ENCODE measurements around the gene MVD. TPM values are rescaled to one million over a fixed set of nuclear protein-coding genes. Genes with fewer than 3 reads are reported as not detected.
"Not testable (repeated sequence)": the region's sequence is repeated elsewhere in the genome, so short reads cannot be mapped to it uniquely, and the experiment has no call there.

MVD gene
- total RNA-seq, 5 donors from 2014 or later (not counting 1 experiment from before 2014, with no cell fraction given), result 52.3 to 81.4 (median 63.4) TPM

DNA sequence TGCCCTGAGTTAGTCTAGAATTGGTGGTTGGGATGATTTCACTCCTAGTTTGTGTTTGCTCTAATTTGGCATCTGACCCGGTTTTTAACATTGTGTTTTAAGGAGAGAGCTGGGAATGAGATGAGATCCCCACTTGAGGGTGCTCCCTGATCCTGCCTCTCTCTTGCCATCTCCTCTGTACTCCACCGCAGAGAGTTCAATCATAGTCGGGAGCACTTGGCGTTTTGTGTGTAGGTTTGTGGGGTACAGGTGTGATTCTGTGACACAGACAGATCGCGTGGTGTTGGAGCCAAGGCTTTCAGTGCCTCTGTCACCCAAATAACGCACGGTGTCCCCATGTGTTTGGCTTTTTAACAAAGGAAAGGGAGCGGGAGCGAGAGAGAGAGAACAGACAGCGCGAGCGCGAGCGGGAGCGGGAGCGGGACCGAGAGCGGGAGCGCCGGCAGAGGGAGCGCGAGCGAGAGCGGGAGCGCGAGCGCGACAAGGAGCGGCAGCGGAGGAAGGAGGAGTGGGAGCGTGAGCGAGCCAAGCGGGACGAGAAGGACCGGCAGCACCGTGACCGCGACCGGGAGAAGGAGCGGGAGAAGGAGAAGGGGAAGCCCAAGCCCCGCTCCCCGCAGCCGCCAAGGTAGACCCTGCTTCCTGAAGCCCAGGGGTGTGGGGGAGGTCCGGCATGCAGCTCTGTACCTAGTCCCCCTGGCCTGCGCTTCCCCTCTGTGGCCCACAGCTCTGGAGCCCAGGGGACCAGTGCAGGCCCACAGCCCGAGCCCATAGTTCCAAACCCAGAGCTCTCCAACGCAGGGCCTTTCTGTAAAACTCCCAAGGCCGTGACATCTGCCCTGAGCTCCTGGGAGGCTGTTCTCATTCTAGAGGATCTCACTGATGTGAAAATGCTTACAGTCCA is 51.7 kb downstream of the MVD start:
- ATAC-seq (replicated peaks in 1 of 4) (no peak), DNase-seq (no peak)
- Histone ChIP-seq H3K4me1 (ENCODE audit: control insufficient read depth in 1 of 2, extremely low read depth in 1 of 2, insufficient read depth in 2 of 2, low read length in 2 of 2) (no peaks in the 10 kb centered on the region), H3K9me3 (no peaks in the 10 kb centered on the region), H3K36me3 (ENCODE audit: control insufficient read depth in 2 of 2, extremely low read depth in 1 of 2, insufficient read depth in 1 of 2, low read length in 1 of 2) (peaks cover 19 to 71% of the 10 kb centered on the region in 2 donors), H3K27me3 (replicated peaks in 1 of 2; ENCODE audit: control insufficient read depth in 2 of 2, extremely low read depth in 1 of 2, insufficient read depth in 2 of 2, low read length in 1 of 2) (no peaks in the 10 kb centered on the region), H3K27ac (ENCODE audit: low read length) (no peak overlapping the region), H3K4me3 (ENCODE audit: control insufficient read depth in 1 of 2, extremely low read depth in 1 of 2, low read length in 1 of 2) (no peak overlapping the region)
- no peak overlapping the region for H3K27ac Mint-ChIP-seq
- peaks cover 14 to 15% (median 14%) of the 10 kb centered on the region in 3 donors for H3K4me1 Mint-ChIP-seq
- ChIA-PET CTCF (no interaction called here), POLR2A (no interaction called here)
- no peaks in the 10 kb centered on the region for H3K9me3 Mint-ChIP-seq
- peaks cover 35% of the 10 kb centered on the region for H3K36me3 Mint-ChIP-seq
- 97% methylated on average over 47 of the region's 49 CpGs for WGBS (ENCODE audit: insufficient coverage)
- no peaks in the 10 kb centered on the region for H3K27me3 Mint-ChIP-seq
- H3K4me3 Mint-ChIP-seq, result no peak overlapping the region

- H3K27me3 Mint-ChIP-seq, result no peaks in the 10 kb centered on the region
- peaks cover 11% of the 10 kb centered on the region in 3 donors for H3K4me1 Mint-ChIP-seq
- Histone ChIP-seq H3K36me3 (ENCODE audit: control insufficient read depth in 2 of 2, extremely low read depth in 1 of 2, insufficient read depth in 1 of 2, low read length in 1 of 2) (peaks cover 19 to 76% of the 10 kb centered on the region in 2 donors), H3K27me3 (replicated peaks in 1 of 2; ENCODE audit: control insufficient read depth in 2 of 2, extremely low read depth in 1 of 2, insufficient read depth in 2 of 2, low read length in 1 of 2) (no peaks in the 10 kb centered on the region), H3K4me1 (ENCODE audit: control insufficient read depth in 1 of 2, extremely low read depth in 1 of 2, insufficient read depth in 2 of 2, low read length in 2 of 2) (no peaks in the 10 kb centered on the region), H3K27ac (ENCODE audit: low read length) (no peak overlapping the region), H3K4me3 (ENCODE audit: control insufficient read depth in 1 of 2, extremely low read depth in 1 of 2, low read length in 1 of 2) (no peak overlapping the region), H3K9me3 (no peaks in the 10 kb centered on the region)
- DNase-seq, result no peak
- POLR2A ChIA-PET, result no interaction called here
- ATAC-seq (replicated peaks in 1 of 4), result no peak
- H3K36me3 Mint-ChIP-seq, result peaks cover 35% of the 10 kb centered on the region
- H3K4me3 Mint-ChIP-seq, result no peak overlapping the region
- no peak overlapping the region for H3K27ac Mint-ChIP-seq
- no peaks in the 10 kb centered on the region for H3K9me3 Mint-ChIP-seq
- CTCF ChIA-PET, result interaction anchor here in 1 of 2 donors (1.1 kb wide), 1 partner anchor 9 kb away, joined by 3 read pairs; no protein-coding TSS in a partner anchor
- 96% methylated on average over 6 of the region's 6 CpGs for WGBS (ENCODE audit: insufficient coverage)
These were observed 52.8 kb downstream of the MVD start for GRCh38 chr16:88610080-88610479.

GRCh38 chr16:88609426-88609825 is 53.5 kb downstream of the MVD start:
- ATAC-seq (replicated peaks in 1 of 4); H3K4me1 ChIP-seq (ENCODE audit: control insufficient read depth in 1 of 2, extremely low read depth in 1 of 2, insufficient read depth in 2 of 2, low read length in 2 of 2); H3K9me3 ChIP-seq; H3K27me3 ChIP-seq (replicated peaks in 1 of 2; ENCODE audit: control insufficient read depth in 2 of 2, extremely low read depth in 1 of 2, insufficient read depth in 2 of 2, low read length in 1 of 2); H3K4me3 ChIP-seq (ENCODE audit: control insufficient read depth in 1 of 2, extremely low read depth in 1 of 2, low read length in 1 of 2); H3K27me3 Mint-ChIP-seq; H3K27ac ChIP-seq (ENCODE audit: low read length); H3K4me3 Mint-ChIP-seq; H3K27ac Mint-ChIP-seq; H3K9me3 Mint-ChIP-seq; DNase-seq; POLR2A ChIA-PET: not testable (repeated sequence)
- H3K36me3 Mint-ChIP-seq, result peaks cover 32% of the 10 kb centered on the region
- WGBS (ENCODE audit: insufficient coverage), result 94% methylated on average over 3 of the region's 8 CpGs
- H3K4me1 Mint-ChIP-seq, result peaks cover 11% of the 10 kb centered on the region in 3 donors
- peaks cover 19 to 78% of the 10 kb centered on the region in 2 donors for H3K36me3 ChIP-seq (ENCODE audit: control insufficient read depth in 2 of 2, extremely low read depth in 1 of 2, insufficient read depth in 1 of 2, low read length in 1 of 2)
- CTCF ChIA-PET, result interaction anchor here in 1 of 2 donors (1.1 kb wide), 1 partner anchor 10 kb away, joined by 3 read pairs; no protein-coding TSS in a partner anchor

- Histone ChIP-seq H3K9me3 (no peaks in the 10 kb centered on the region), H3K4me1 (ENCODE audit: control insufficient read depth in 1 of 2, extremely low read depth in 1 of 2, insufficient read depth in 2 of 2, low read length in 2 of 2) (no peaks in the 10 kb centered on the region), H3K27ac (ENCODE audit: low read length) (no peak overlapping the region), H3K27me3 (replicated peaks in 1 of 2; ENCODE audit: control insufficient read depth in 2 of 2, extremely low read depth in 1 of 2, insufficient read depth in 2 of 2, low read length in 1 of 2) (no peaks in the 10 kb centered on the region), H3K4me3 (ENCODE audit: control insufficient read depth in 1 of 2, extremely low read depth in 1 of 2, low read length in 1 of 2) (no peak overlapping the region), H3K36me3 (ENCODE audit: control insufficient read depth in 2 of 2, extremely low read depth in 1 of 2, insufficient read depth in 1 of 2, low read length in 1 of 2) (peaks cover 19 to 69% of the 10 kb centered on the region in 2 donors)
- ChIA-PET CTCF (no interaction called here), POLR2A (interaction anchor here in 1 of 2 donors (0.7 kb wide), 1 partner anchor 41 kb away, joined by 4 read pairs; no protein-coding TSS in a partner anchor)
- no peak for ATAC-seq (replicated peaks in 1 of 4)
- H3K36me3 Mint-ChIP-seq, result peaks cover 26% of the 10 kb centered on the region
- DNase-seq, result no peak
- H3K4me3 Mint-ChIP-seq, result no peak overlapping the region
- peaks cover 4 to 7% (median 5%) of the 10 kb centered on the region in 3 donors for H3K4me1 Mint-ChIP-seq
- no peaks in the 10 kb centered on the region for H3K9me3 Mint-ChIP-seq
- WGBS (ENCODE audit: insufficient coverage), result no CpG with 5 or more reads among the region's 6 CpGs
- H3K27ac Mint-ChIP-seq, result no peak overlapping the region
- H3K27me3 Mint-ChIP-seq, result no peaks in the 10 kb centered on the region
These were observed 54.8 kb downstream of the MVD start for GRCh38 chr16:88608076-88608475.

DNA sequence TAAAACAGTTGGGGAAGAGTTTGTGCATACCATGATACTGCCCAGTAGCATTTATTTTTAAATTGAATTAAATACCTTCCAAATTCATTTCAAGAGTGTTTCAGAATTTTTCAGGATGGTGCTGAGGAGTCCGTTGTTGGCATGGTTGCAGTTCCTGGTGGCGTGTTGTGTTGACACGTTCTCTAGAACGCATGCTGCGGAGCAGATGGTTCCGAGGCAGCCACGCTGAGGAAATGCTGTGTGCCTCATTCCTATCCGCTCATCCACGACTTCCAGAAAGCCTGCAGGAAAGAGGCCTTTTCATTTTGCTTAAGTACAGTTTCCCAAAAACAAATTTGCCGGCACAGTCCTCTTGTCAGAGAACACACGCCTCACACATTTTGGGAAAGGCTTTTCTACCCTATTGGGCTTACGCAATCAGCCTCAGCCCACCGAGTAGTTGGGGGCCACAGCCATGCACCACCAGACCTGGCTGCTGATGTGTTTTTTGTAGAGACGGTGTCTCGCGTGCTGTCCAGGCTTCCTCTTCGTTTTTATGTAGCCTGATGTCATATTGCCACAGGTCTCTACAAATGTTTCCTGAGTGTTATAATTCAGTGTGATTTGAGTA is 56.6 kb downstream of the MVD start:
- 92% methylated on average over 17 of the region's 17 CpGs for WGBS (ENCODE audit: insufficient coverage)
- peaks cover 27% of the 10 kb centered on the region for H3K36me3 Mint-ChIP-seq

GRCh38 chr16:88605186-88606147 is 57.4 kb downstream of the MVD start:
- Mint-ChIP-seq H3K9me3 (no peaks in the 10 kb centered on the region), H3K4me3 (no peak overlapping the region), H3K36me3 (peaks cover 30% of the 10 kb centered on the region), H3K4me1 (peaks cover 2 to 4% (median 4%) of the 10 kb centered on the region in 3 donors), H3K27ac (no peak overlapping the region), H3K27me3 (no peaks in the 10 kb centered on the region)
- no peaks in the 10 kb centered on the region for H3K9me3 ChIP-seq
- no peaks in the 10 kb centered on the region for H3K27me3 ChIP-seq (replicated peaks in 1 of 2; ENCODE audit: control insufficient read depth in 2 of 2, extremely low read depth in 1 of 2, insufficient read depth in 2 of 2, low read length in 1 of 2)
- ChIA-PET CTCF (no interaction called here), POLR2A (no interaction called here)
- H3K4me1 ChIP-seq (ENCODE audit: control insufficient read depth in 1 of 2, extremely low read depth in 1 of 2, insufficient read depth in 2 of 2, low read length in 2 of 2), result no peaks in the 10 kb centered on the region
- H3K36me3 ChIP-seq (ENCODE audit: control insufficient read depth in 2 of 2, extremely low read depth in 1 of 2, insufficient read depth in 1 of 2, low read length in 1 of 2), result peaks cover 20 to 69% of the 10 kb centered on the region in 2 donors
- no peak overlapping the region for H3K4me3 ChIP-seq (ENCODE audit: control insufficient read depth in 1 of 2, extremely low read depth in 1 of 2, low read length in 1 of 2)
- WGBS (ENCODE audit: insufficient coverage), result 95% methylated on average over 6 of the region's 20 CpGs
- ATAC-seq (replicated peaks in 1 of 4) (no peak), DNase-seq (no peak)
- no peak overlapping the region for H3K27ac ChIP-seq (ENCODE audit: low read length)

More for the DNA sequence above, 56.6 kb downstream of the MVD start:
- Histone ChIP-seq H3K4me1 (ENCODE audit: control insufficient read depth in 1 of 2, extremely low read depth in 1 of 2, insufficient read depth in 2 of 2, low read length in 2 of 2) (no peaks in the 10 kb centered on the region), H3K36me3 (ENCODE audit: control insufficient read depth in 2 of 2, extremely low read depth in 1 of 2, insufficient read depth in 1 of 2, low read length in 1 of 2) (peaks cover 19 to 68% of the 10 kb centered on the region in 2 donors), H3K4me3 (ENCODE audit: control insufficient read depth in 1 of 2, extremely low read depth in 1 of 2, low read length in 1 of 2) (no peak overlapping the region), H3K27ac (ENCODE audit: low read length) (no peak overlapping the region), H3K9me3 (no peaks in the 10 kb centered on the region), H3K27me3 (replicated peaks in 1 of 2; ENCODE audit: control insufficient read depth in 2 of 2, extremely low read depth in 1 of 2, insufficient read depth in 2 of 2, low read length in 1 of 2) (no peaks in the 10 kb centered on the region)
- no peak overlapping the region for H3K4me3 Mint-ChIP-seq
- H3K27me3 Mint-ChIP-seq, result no peaks in the 10 kb centered on the region
- H3K27ac Mint-ChIP-seq, result no peak overlapping the region
- H3K4me1 Mint-ChIP-seq, result peaks cover 2 to 8% (median 4%) of the 10 kb centered on the region in 3 donors
- POLR2A ChIA-PET, result no interaction called here
- CTCF ChIA-PET, result no interaction called here
- DNase-seq, result no peak
- no peaks in the 10 kb centered on the region for H3K9me3 Mint-ChIP-seq
- ATAC-seq (replicated peaks in 1 of 4), result no peak
